OCI-LY1 (cell line): ENCODE data around the gene HID1.

Experiments used
- H2AFZ ChIP-seq: fragments of 200-600 bp; sonication (generic), shearing (Covaris generic); 2 replicates; pipeline ENCODE4 v1.6.0; 2014; ENCODE audit warnings: antibody characterized with exemption, mild to moderate bottlenecking, low read length
- H3F3A ChIP-seq: fragments of 200-600 bp; sonication (generic), shearing (Covaris generic); 2 replicates; pipeline ENCODE4 v1.6.0; 2014; ENCODE audit warnings: mild to moderate bottlenecking, antibody characterized with exemption, low read length, moderate library complexity; ENCODE audit not compliant: insufficient read depth
- H3K27ac ChIP-seq: fragments of 200-600 bp; sonication (generic); 2 replicates; pipeline ENCODE4 v1.5.1; 2014; ENCODE audit warnings: low read length, mixed run types, mild to moderate bottlenecking, low read depth; ENCODE audit not compliant: poor library complexity, severe bottlenecking
- H3K27me3 ChIP-seq: fragments of 200-600 bp; sonication (generic); 2 replicates; pipeline ENCODE4 v1.6.0; 2014; ENCODE audit warnings: antibody characterized with exemption, mild to moderate bottlenecking, low read length, moderate library complexity; ENCODE audit not compliant: insufficient read depth
- H3K36me3 ChIP-seq: fragments of 200-600 bp; sonication (generic); 2 replicates; pipeline ENCODE4 v1.6.1; 2014; ENCODE audit warnings: mild to moderate bottlenecking, antibody characterized with exemption, low read length, moderate library complexity, mixed read lengths; ENCODE audit not compliant: insufficient read depth
- H3K4me1 ChIP-seq: fragments of 200-600 bp; sonication (generic); 2 replicates; pipeline ENCODE4 v1.5.1; 2014; ENCODE audit warnings: mild to moderate bottlenecking, low read length, moderate library complexity; ENCODE audit not compliant: insufficient read depth, severe bottlenecking
- H3K4me2 ChIP-seq: fragments of 200-600 bp; sonication (generic), shearing (Covaris generic); 2 replicates; pipeline ENCODE4 v1.6.1; 2014; ENCODE audit warnings: low read length
- H3K4me3 ChIP-seq: fragments of 200-600 bp; sonication (generic); 2 replicates; pipeline ENCODE4 v1.5.1; 2014; ENCODE audit warnings: low read length, low read depth, mild to moderate bottlenecking, mixed read lengths; ENCODE audit not compliant: poor library complexity, severe bottlenecking
- H3K79me2 ChIP-seq: fragments of 200-600 bp; shearing (Covaris generic); 2 replicates; pipeline ENCODE4 v1.6.1; 2016; ENCODE audit warnings: mixed run types, low read length, mixed read lengths; ENCODE audit not compliant: insufficient read depth
- H3K9ac ChIP-seq: fragments of 200-600 bp; sonication (generic), shearing (Covaris generic); 2 replicates; pipeline ENCODE4 v1.6.1; 2014; ENCODE audit warnings: mild to moderate bottlenecking, low read length, mixed read lengths
- H3K9me2 ChIP-seq: fragments of 200-600 bp; sonication (generic), shearing (Covaris generic); 2 replicates; pipeline ENCODE4 v1.6.1; 2014; ENCODE audit warnings: low read depth, mild to moderate bottlenecking, low read length, mixed read lengths
- H3K9me3 ChIP-seq: fragments of 200-600 bp; shearing (Covaris generic); 2 replicates; pipeline ENCODE4 v1.6.1; 2014; ENCODE audit warnings: low read length, mixed read lengths
- H4K20me1 ChIP-seq: fragments of 200-600 bp; sonication (generic), shearing (Covaris generic); 2 replicates; pipeline ENCODE4 v1.6.0; 2016; ENCODE audit warnings: mild to moderate bottlenecking, low read length; ENCODE audit not compliant: insufficient read depth
- EZH2 ChIP-seq: fragments of 200-600 bp; sonication (generic), shearing (Covaris generic); IDR thresholded peaks from 2 replicates; pipeline ENCODE4 v1.8.0; 2017; ENCODE audit warnings: borderline replicate concordance, mixed run types, mild to moderate bottlenecking, antibody characterized with exemption, low read length, moderate library complexity, mixed read lengths
- TF ChIP-seq, protein P1 (sequence below): fragments of 200-600 bp; sonication (generic), shearing (Covaris generic); IDR thresholded peaks from 2 replicates; pipeline ENCODE4 v1.5.1; 2017; ENCODE audit warnings: mild to moderate bottlenecking, antibody characterized with exemption, low read length, moderate library complexity, mixed read lengths

Gene HID1

GRCh38 chr17:74972973-74973328 is 392 bp upstream of the HID1 start:
- Histone ChIP-seq H3K4me3 (peak overlapping the region; percentile 67), H3K79me2 (no peaks in the 10 kb centered on the region), H3K9me2 (no peaks in the 10 kb centered on the region), H4K20me1 (no peaks in the 10 kb centered on the region), H3K4me1 (peaks cover 6% of the 10 kb centered on the region), H3K9me3 (no peaks in the 10 kb centered on the region), H3K4me2 (peak overlapping the region; percentile 86), H3K9ac (no peak overlapping the region), H2AFZ (no peak overlapping the region), H3K27me3 (no peaks in the 10 kb centered on the region), H3F3A (no peaks in the 10 kb centered on the region), H3K36me3 (no peaks in the 10 kb centered on the region), H3K27ac (no peak overlapping the region)
- TF ChIP-seq, protein P1, sequence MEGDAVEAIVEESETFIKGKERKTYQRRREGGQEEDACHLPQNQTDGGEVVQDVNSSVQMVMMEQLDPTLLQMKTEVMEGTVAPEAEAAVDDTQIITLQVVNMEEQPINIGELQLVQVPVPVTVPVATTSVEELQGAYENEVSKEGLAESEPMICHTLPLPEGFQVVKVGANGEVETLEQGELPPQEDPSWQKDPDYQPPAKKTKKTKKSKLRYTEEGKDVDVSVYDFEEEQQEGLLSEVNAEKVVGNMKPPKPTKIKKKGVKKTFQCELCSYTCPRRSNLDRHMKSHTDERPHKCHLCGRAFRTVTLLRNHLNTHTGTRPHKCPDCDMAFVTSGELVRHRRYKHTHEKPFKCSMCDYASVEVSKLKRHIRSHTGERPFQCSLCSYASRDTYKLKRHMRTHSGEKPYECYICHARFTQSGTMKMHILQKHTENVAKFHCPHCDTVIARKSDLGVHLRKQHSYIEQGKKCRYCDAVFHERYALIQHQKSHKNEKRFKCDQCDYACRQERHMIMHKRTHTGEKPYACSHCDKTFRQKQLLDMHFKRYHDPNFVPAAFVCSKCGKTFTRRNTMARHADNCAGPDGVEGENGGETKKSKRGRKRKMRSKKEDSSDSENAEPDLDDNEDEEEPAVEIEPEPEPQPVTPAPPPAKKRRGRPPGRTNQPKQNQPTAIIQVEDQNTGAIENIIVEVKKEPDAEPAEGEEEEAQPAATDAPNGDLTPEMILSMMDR, result no peak
- TF ChIP-seq EZH2, result no peak

DNA sequence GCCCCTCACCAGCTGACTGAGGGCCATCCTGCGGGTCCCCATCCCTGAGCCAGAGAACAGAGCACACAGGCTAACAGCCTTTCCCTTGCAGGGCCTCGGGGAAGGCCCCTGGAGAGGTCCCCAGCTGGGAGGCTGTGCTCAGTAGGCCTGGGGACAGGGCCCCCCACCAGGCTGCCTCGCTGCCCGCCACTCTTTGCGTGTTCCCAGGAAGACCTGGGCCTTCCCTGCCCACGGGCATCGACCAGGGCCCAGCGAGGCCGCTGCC is 785 bp downstream of the HID1 start:
- no peaks in the 10 kb centered on the region for H3K9me2 ChIP-seq
- H3K4me2 ChIP-seq, result peak overlapping the region; percentile 86
- no peaks in the 10 kb centered on the region for H3K27me3 ChIP-seq
- no peak overlapping the region for H3K9ac ChIP-seq
- H3K9me3 ChIP-seq, result no peaks in the 10 kb centered on the region
- no peaks in the 10 kb centered on the region for H3K79me2 ChIP-seq
- peaks cover 6% of the 10 kb centered on the region for H3K4me1 ChIP-seq
- no peaks in the 10 kb centered on the region for H3K36me3 ChIP-seq
- H3K27ac ChIP-seq, result no peak overlapping the region
- no peak overlapping the region for H2AFZ ChIP-seq
- H3K4me3 ChIP-seq, result peak overlapping the region; percentile 67
- H4K20me1 ChIP-seq, result no peaks in the 10 kb centered on the region
- TF ChIP-seq EZH2, result no peak
- TF ChIP-seq, protein P1, result no peak
- no peaks in the 10 kb centered on the region for H3F3A ChIP-seq

- no peak overlapping the region for H3K9ac ChIP-seq
- H3K79me2 ChIP-seq, result no peaks in the 10 kb centered on the region
- peaks cover 6% of the 10 kb centered on the region for H3K4me1 ChIP-seq
- H3K4me2 ChIP-seq, result no peak overlapping the region
- no peak overlapping the region for H3K27ac ChIP-seq
- no peaks in the 10 kb centered on the region for H3K9me3 ChIP-seq
- H3K9me2 ChIP-seq, result no peaks in the 10 kb centered on the region
- TF ChIP-seq, protein P1, result no peak
- no peak for TF ChIP-seq EZH2
- no peaks in the 10 kb centered on the region for H3K36me3 ChIP-seq
- no peak overlapping the region for H3K4me3 ChIP-seq
- H2AFZ ChIP-seq, result no peak overlapping the region
- H3K27me3 ChIP-seq, result no peaks in the 10 kb centered on the region
- no peaks in the 10 kb centered on the region for H3F3A ChIP-seq
- no peaks in the 10 kb centered on the region for H4K20me1 ChIP-seq
Observed at GRCh38 chr17:74971069-74971841, 1.3 kb downstream of the HID1 start.
